H9 (cell line): ENCODE results near the gene STX7. TPM values are rescaled to one million over a fixed set of nuclear protein-coding genes. Genes with fewer than 3 reads are reported as not detected.

Experiments used
- DNase-seq: peaks from one replicate; pipeline ENCODE4 v3.0.0-alpha.2; 2017
- H2AFZ ChIP-seq: one replicate; pipeline ENCODE4 v1.6.1; 2013; ENCODE audit warnings: mild to moderate bottlenecking, low read length, control low read depth, moderate library complexity
- H2AK5ac ChIP-seq: 2 replicates; pipeline ENCODE4 v1.6.1; 2013; ENCODE audit warnings: low read length, control low read depth, mixed read lengths; ENCODE audit not compliant: insufficient read length
- H2BK120ac ChIP-seq: one replicate; pipeline ENCODE4 v1.6.1; 2013; ENCODE audit warnings: low read depth, mild to moderate bottlenecking, low read length, control low read depth, inconsistent platforms; ENCODE audit not compliant: poor library complexity, severe bottlenecking
- H2BK12ac ChIP-seq: 2 replicates; pipeline ENCODE4 v1.6.1; 2013; ENCODE audit warnings: low read length, control low read depth, mixed read lengths, low read depth; ENCODE audit not compliant: insufficient read length
- H2BK15ac ChIP-seq: 2 replicates; pipeline ENCODE4 v1.6.1; 2013; ENCODE audit warnings: low read depth, low read length, control low read depth
- H2BK20ac ChIP-seq: one replicate; pipeline ENCODE4 v1.6.1; 2013; ENCODE audit warnings: low read depth, mild to moderate bottlenecking, low read length, control low read depth, inconsistent platforms; ENCODE audit not compliant: poor library complexity, severe bottlenecking
- H2BK5ac ChIP-seq: 2 replicates; pipeline ENCODE4 v1.6.1; 2013; ENCODE audit warnings: low read length, control low read depth, mixed read lengths; ENCODE audit not compliant: insufficient read length
- H3K14ac ChIP-seq: 2 replicates; pipeline ENCODE4 v1.6.1; 2013; ENCODE audit warnings: low read length, control low read depth; ENCODE audit not compliant: insufficient read depth
- H3K18ac ChIP-seq: 2 replicates; pipeline ENCODE4 v1.6.1; 2013; ENCODE audit warnings: low read depth, mild to moderate bottlenecking, mixed read lengths, low read length, control low read depth; ENCODE audit not compliant: insufficient read length
- H3K23ac ChIP-seq: 2 replicates; pipeline ENCODE4 v1.6.1; 2013; ENCODE audit warnings: low read length, control low read depth, mixed read lengths, low read depth; ENCODE audit not compliant: insufficient read length
- H3K23me2 ChIP-seq: 2 replicates; pipeline ENCODE4 v1.6.1; 2013; ENCODE audit warnings: low read depth, mild to moderate bottlenecking, mixed read lengths, low read length, control low read depth; ENCODE audit not compliant: insufficient read length, poor library complexity, severe bottlenecking
- H3K27ac ChIP-seq: 2 replicates; pipeline ENCODE4 v1.5.1; 2013; ENCODE audit warnings: low read length, control low read depth, mixed read lengths, low read depth; ENCODE audit not compliant: insufficient read length
- H3K27me3 ChIP-seq: 2 replicates; pipeline ENCODE4 v1.6.1; 2013; ENCODE audit warnings: low read length, control low read depth, inconsistent platforms; ENCODE audit not compliant: insufficient read depth
- H3K4ac ChIP-seq: 2 replicates; pipeline ENCODE4 v1.6.1; 2013; ENCODE audit warnings: low read depth, mild to moderate bottlenecking, control low read depth, inconsistent platforms, low read length, moderate library complexity
- H3K4me1 ChIP-seq: 2 replicates; pipeline ENCODE4 v1.6.1; 2013; ENCODE audit warnings: low read length, control low read depth, inconsistent platforms; ENCODE audit not compliant: insufficient read depth
- H3K4me2 ChIP-seq: 2 replicates; pipeline ENCODE4 v1.6.1; 2013; ENCODE audit warnings: low read length, control low read depth, mixed read lengths; ENCODE audit not compliant: insufficient read length, insufficient read depth
- H3K56ac ChIP-seq: 2 replicates; pipeline ENCODE4 v1.6.1; 2013; ENCODE audit warnings: low read depth, mild to moderate bottlenecking, mixed read lengths, low read length, control low read depth; ENCODE audit not compliant: insufficient read length
- H3K79me1 ChIP-seq: 2 replicates; pipeline ENCODE4 v1.6.1; 2013; ENCODE audit warnings: low read depth, mild to moderate bottlenecking, moderate library complexity, low read length, control low read depth, inconsistent platforms; ENCODE audit not compliant: insufficient read depth, poor library complexity, severe bottlenecking
- H3K79me2 ChIP-seq: 2 replicates; pipeline ENCODE4 v1.6.1; 2013; ENCODE audit warnings: low read length, control low read depth, inconsistent platforms; ENCODE audit not compliant: insufficient read depth
- H3K9ac ChIP-seq: 2 replicates; pipeline ENCODE4 v1.6.1; 2013; ENCODE audit warnings: low read length, control low read depth, mixed read lengths; ENCODE audit not compliant: insufficient read length; ENCODE audit errors: extremely low read depth
- H3K9me3 ChIP-seq: one replicate; pipeline ENCODE4 v1.6.1; 2013; ENCODE audit warnings: low read depth, low read length, inconsistent platforms; ENCODE audit not compliant: control insufficient read depth
- H3T11ph ChIP-seq: one replicate; pipeline ENCODE4 v1.6.1; 2013; ENCODE audit warnings: mild to moderate bottlenecking, low read length, control low read depth, inconsistent platforms
- H4K20me1 ChIP-seq: one replicate; pipeline ENCODE4 v1.6.1; 2013; ENCODE audit not compliant: control insufficient read depth, insufficient read length, insufficient read depth
- H4K5ac ChIP-seq: 2 replicates; pipeline ENCODE4 v1.6.1; 2013; ENCODE audit warnings: low read depth, mild to moderate bottlenecking, mixed read lengths, low read length, control low read depth; ENCODE audit not compliant: insufficient read length
- H4K8ac ChIP-seq: replicated peaks from 2 replicates; pipeline ENCODE4 v1.6.1; 2013; ENCODE audit warnings: low read length, control low read depth, mixed read lengths, low read depth; ENCODE audit not compliant: insufficient read length
- H4K91ac ChIP-seq: 2 replicates; pipeline ENCODE4 v1.6.1; 2013; ENCODE audit warnings: low read depth, mild to moderate bottlenecking, moderate library complexity, mixed read lengths, low read length, control low read depth; ENCODE audit not compliant: insufficient read length
- H3K27ac Mint-ChIP-seq, 3 experiments: 2 replicates in 2 of 3; 3 replicates in 1 of 3; pipeline ENCODE4 v1.8.0; 2020 to 2021; ENCODE audit warnings: mixed read lengths in 3 of 3, mild to moderate bottlenecking in 1 of 3, moderate library complexity in 1 of 3
- H3K27me3 Mint-ChIP-seq: 2 replicates; pipeline ENCODE4 v1.8.0; 2021; ENCODE audit warnings: low read depth, mild to moderate bottlenecking, moderate library complexity, mixed read lengths
- H3K36me3 Mint-ChIP-seq, 3 experiments: 2 replicates in 2 of 3; 3 replicates in 1 of 3; pipeline ENCODE4 v1.8.0; 2020 to 2021; ENCODE audit warnings: low read depth in 3 of 3, mixed read lengths in 3 of 3; ENCODE audit not compliant: insufficient read depth in 1 of 3
- H3K4me1 Mint-ChIP-seq, 2 experiments: 2 replicates each; pipeline ENCODE4 v1.8.0; 2020; ENCODE audit warnings: mixed read lengths in 2 of 2
- H3K4me3 Mint-ChIP-seq, 2 experiments: 2 replicates in 1 of 2; 3 replicates in 1 of 2; pipeline ENCODE4 v1.8.0; 2020 to 2021; ENCODE audit warnings: mild to moderate bottlenecking in 2 of 2, mixed read lengths in 2 of 2, moderate library complexity in 1 of 2
- H3K9me3 Mint-ChIP-seq, 2 experiments: 2 replicates in 1 of 2; 3 replicates in 1 of 2; pipeline ENCODE4 v1.8.0; 2020; ENCODE audit warnings: mild to moderate bottlenecking in 2 of 2, mixed read lengths in 2 of 2, moderate library complexity in 1 of 2
- CTCF ChIP-seq: fragments of 200-600 bp; sonication (generic); conservative IDR thresholded peaks from 3 replicates; pipeline ENCODE4 v1.8.0; 2021; ENCODE audit warnings: antibody characterized with exemption, mild to moderate bottlenecking
- WGBS: extraction: QIAGEN DNeasy Blood & Tissue Kit; methylation state at CpG from one replicate; pipeline ENCODE4 v1.1.7; 2013; ENCODE audit warnings: missing lambda C conversion rate, low lambda C conversion rate, mixed read lengths; ENCODE audit not compliant: insufficient read length; ENCODE audit errors: extremely low coverage; 5-methylcytosine and 5-hydroxymethylcytosine counted together
- total RNA-seq: library from RNA; stranded (reverse); gene quantifications from 2 replicates; pipeline ENCODE4 v1.2.1, GENCODE V29; 2021

The STX7 gene
- total RNA-seq, 1 experiment from 2014 or later: 30.0 TPM

GRCh38 chr6:132456700-132457143, 56.2 kb downstream of the STX7 start:
- Mint-ChIP-seq H3K4me1 (no peaks in the 10 kb centered on the region), H3K36me3 (peaks cover 0 to 15% (median 10%) of the 10 kb centered on the region in 3 experiments; a peak in 4 of 7 replicates), H3K27ac (0 out of 7 replicates have a peak overlapping the region, but pooled peaks of 1 of the 3 experiments have one; percentile 53), H3K27me3 (no peaks in the 10 kb centered on the region), H3K9me3 (no peaks in the 10 kb centered on the region), H3K4me3 (no peak overlapping the region)
- no peak overlapping the region for H2BK120ac ChIP-seq
- H3K23ac ChIP-seq: no peak overlapping the region
- H3K27me3 ChIP-seq: no peaks in the 10 kb centered on the region
- H2AK5ac ChIP-seq: no peak overlapping the region
- H4K20me1 ChIP-seq: no peaks in the 10 kb centered on the region
- no peaks in the 10 kb centered on the region for H3K9me3 ChIP-seq
- no peaks in the 10 kb centered on the region for H3K79me1 ChIP-seq
- DNase-seq: no peak
- no peak overlapping the region for H4K91ac ChIP-seq
- no peak overlapping the region for H4K5ac ChIP-seq
- H3K56ac ChIP-seq: no peak overlapping the region
- no peaks in the 10 kb centered on the region for H3K79me2 ChIP-seq
- H3K4me2 ChIP-seq: no peak overlapping the region
- no peak overlapping the region for H3T11ph ChIP-seq
- H2BK15ac ChIP-seq: no peak overlapping the region
- no peak overlapping the region for H3K18ac ChIP-seq
- H3K27ac ChIP-seq: no peak overlapping the region
- no peak overlapping the region for H2BK5ac ChIP-seq
- TF ChIP-seq CTCF: no peak
- WGBS: no CpG with 5 or more reads among the region's 4 CpGs
- H2AFZ ChIP-seq: no peak overlapping the region
- no peak overlapping the region for H3K14ac ChIP-seq
- no peak overlapping the region for H3K4ac ChIP-seq
- no peak overlapping the region for H3K9ac ChIP-seq
- H4K8ac ChIP-seq: no peak overlapping the region
- H3K23me2 ChIP-seq: no peaks in the 10 kb centered on the region
- H2BK12ac ChIP-seq: no peak overlapping the region
- no peaks in the 10 kb centered on the region for H3K4me1 ChIP-seq
- H2BK20ac ChIP-seq: no peak overlapping the region
